HCT116 (cell line): Measurements from ENCODE around the gene ATG16L1. TPM values are rescaled to one million over a fixed set of nuclear protein-coding genes. Genes with fewer than 3 reads are reported as not detected.

Source experiments
- ATAC-seq: fragments of 200-7000 bp; cut with Tn5 transposase; 2 replicates; pipeline ENCODE4 v1.9.1; 2020; ENCODE audit warnings: mild to moderate bottlenecking, moderate library complexity
- BruUV-seq: library from RNA; stranded (reverse); fragments of 400-500 nt; replicated peaks from 2 replicates; lab custom pipeline; 2021; lab: Mats Ljungman, UMichigan
- CTCF ChIA-PET: fragments of 300-600 bp; sonication (Branson Sonifier 250); formaldehyde crosslinking; loops from one replicate; lab custom pipeline; 2021; ENCODE audit warnings: antibody characterized with exemption; lab: Charles Lee
- POLR2A ChIA-PET: fragments of 300-600, 350-600 bp; sonication (Branson Sonifier 250); formaldehyde crosslinking; loops from one replicate; lab custom pipeline; 2021; ENCODE audit warnings: antibody characterized with exemption; lab: Charles Lee
- RAD21 ChIA-PET, 2 experiments: fragments of 300-600 bp; sonication (Branson Sonifier 250); formaldehyde crosslinking; loops; one replicate each; lab custom pipeline; 2023; ENCODE audit warnings: low total read pairs in 2 of 2; ENCODE audit not compliant: uncharacterized antibody in 2 of 2, unreplicated experiment in 2 of 2, low non-redundant PET in 1 of 2; lab: Charles Lee
- DNase-seq: peaks from one replicate; pipeline ENCODE4 v3.0.0-alpha.2; 2010; ENCODE audit warnings: low read depth, low spot score
- H2AFZ ChIP-seq: fragments of 200-600 bp; shearing (Covaris generic), sonication (generic); 2 replicates; pipeline ENCODE4 v1.6.1; 2017; ENCODE audit warnings: low read depth, mixed run types, mixed read lengths, antibody characterized with exemption, low read length; ENCODE audit not compliant: poor library complexity, severe bottlenecking
- H3K27ac ChIP-seq: 2 replicates; pipeline ENCODE4 v1.5.1; 2012; ENCODE audit warnings: low read depth, low read length
- H3K27me3 ChIP-seq: fragments of 200-600 bp; sonication (generic); 2 replicates; pipeline ENCODE4 v1.6.1; 2016; ENCODE audit warnings: mixed run types, low read length, mixed read lengths; ENCODE audit not compliant: insufficient read depth
- H3K36me3 ChIP-seq, 2 experiments: fragments of 200-500 bp in 1 of 2; fragments of 200-600 bp in 1 of 2; sonication (Bioruptor generic) in 1 of 2; sonication (generic) in 1 of 2; 2 replicates each; pipeline versions ENCODE4 v1.5.1 to v1.6.1; 2014 to 2016; ENCODE audit warnings: low read length in 2 of 2, inconsistent platforms in 1 of 2, mixed read lengths in 1 of 2, mixed run types in 1 of 2; ENCODE audit not compliant: insufficient read depth in 2 of 2, control insufficient read depth in 1 of 2
- H3K4me1 ChIP-seq, 2 experiments: fragments of 200-600 bp in 1 of 2; sonication (generic) in 1 of 2; 2 replicates each; pipeline versions ENCODE4 v1.5.1 to v1.6.1; 2012 to 2017; ENCODE audit warnings: low read length in 2 of 2, inconsistent platforms in 1 of 2, mild to moderate bottlenecking in 1 of 2, mixed read lengths in 1 of 2, mixed run types in 1 of 2, moderate library complexity in 1 of 2; ENCODE audit not compliant: insufficient read depth in 2 of 2, control insufficient read depth in 1 of 2
- H3K4me2 ChIP-seq: fragments of 200-600 bp; sonication (generic); 2 replicates; pipeline ENCODE4 v1.6.1; 2017; ENCODE audit warnings: mixed run types, low read length, mixed read lengths
- H3K4me3 ChIP-seq, 2 experiments: fragments of 200-600 bp in 1 of 2; sonication (generic) in 1 of 2; replicated peaks in 1 of 2; 2 replicates each; pipeline ENCODE4 v1.5.1; 2011 to 2016; ENCODE audit warnings: low read length in 2 of 2, control low read depth in 1 of 2, low read depth in 1 of 2, mild to moderate bottlenecking in 1 of 2, mixed read lengths in 1 of 2, mixed run types in 1 of 2
- H3K79me2 ChIP-seq: fragments of 200-600 bp; sonication (generic); 2 replicates; pipeline ENCODE4 v1.6.1; 2017; ENCODE audit warnings: mild to moderate bottlenecking, mixed run types, low read length, moderate library complexity, mixed read lengths; ENCODE audit not compliant: insufficient read depth
- H3K9ac ChIP-seq: fragments of 200-600 bp; sonication (generic); 2 replicates; pipeline ENCODE4 v1.6.1; 2016; ENCODE audit warnings: low read length, mixed read lengths
- H3K9me2 ChIP-seq: fragments of 200-600 bp; sonication (generic), shearing (Covaris generic); 2 replicates; pipeline ENCODE4 v1.6.1; 2017; ENCODE audit warnings: mixed run types, mild to moderate bottlenecking, moderate library complexity; ENCODE audit not compliant: insufficient read depth
- H3K9me3 ChIP-seq, 2 experiments: fragments of 200-500 bp in 1 of 2; fragments of 200-600 bp in 1 of 2; sonication (Bioruptor generic) in 1 of 2; sonication (generic) in 1 of 2; 2 replicates each; pipeline ENCODE4 v1.6.1; 2014 to 2017; ENCODE audit warnings: low read length in 2 of 2, mixed read lengths in 2 of 2, inconsistent platforms in 1 of 2, low read depth in 1 of 2, mild to moderate bottlenecking in 1 of 2, mixed run types in 1 of 2, moderate library complexity in 1 of 2; ENCODE audit not compliant: control insufficient read depth in 1 of 2, insufficient read depth in 1 of 2
- H4K20me1 ChIP-seq: fragments of 200-600 bp; sonication (generic), shearing (Covaris generic); 2 replicates; pipeline ENCODE4 v1.6.1; 2017; ENCODE audit warnings: mixed run types, mild to moderate bottlenecking, moderate library complexity; ENCODE audit not compliant: insufficient read depth
- CBX3 ChIP-seq: IDR thresholded peaks from 2 replicates; pipeline ENCODE4 v1.6.1; 2012; ENCODE audit warnings: low read depth
- EGR1 ChIP-seq: IDR thresholded peaks from 2 replicates; pipeline ENCODE4 v1.6.1; 2012; ENCODE audit warnings: low read depth
- FOSL1 ChIP-seq: IDR thresholded peaks from 2 replicates; pipeline ENCODE4 v1.6.1; 2012; ENCODE audit warnings: low read depth
- JUND ChIP-seq: IDR thresholded peaks from 2 replicates; pipeline ENCODE4 v1.6.1; 2012
- SRF ChIP-seq: IDR thresholded peaks from 2 replicates; pipeline ENCODE4 v1.6.1; 2012; ENCODE audit warnings: low read depth
- TCF7L2 ChIP-seq: IDR thresholded peaks from 2 replicates; pipeline ENCODE4 v1.7.0; 2011; ENCODE audit warnings: borderline replicate concordance, inconsistent platforms; ENCODE audit not compliant: insufficient read depth, insufficient read length; ENCODE audit errors: extremely low read depth
- YY1 ChIP-seq: IDR thresholded peaks from 2 replicates; pipeline ENCODE4 v1.6.1; 2011; ENCODE audit warnings: low read length, low read depth, moderate library complexity, mild to moderate bottlenecking; ENCODE audit not compliant: insufficient replicate concordance; ENCODE audit errors: extremely low read depth
- ZNF274 ChIP-seq: fragments of 200-500 bp; sonication (Bioruptor generic); IDR thresholded peaks from 2 replicates; pipeline ENCODE4 v1.6.1; 2014; ENCODE audit warnings: mild to moderate bottlenecking, low read depth, low read length, inconsistent platforms
- intact Hi-C: fragments of 100-400 bp; cut with micrococcal nuclease; formaldehyde crosslinking; loops from 2 replicates; pipeline ENCODE4 v1.10.0; 2022
- total RNA-seq: library from RNA; stranded (reverse); gene quantifications from one replicate; pipeline ENCODE4 v1.2.1, GENCODE V29; 2021; ENCODE audit not compliant: unreplicated experiment
- TF ChIP-seq, protein P1 (sequence below), 3 experiments: fragments of 200-600 bp in 1 of 3; sonication (generic) in 1 of 3; IDR thresholded peaks in 2 of 3; conservative IDR thresholded peaks in 1 of 3; 2 replicates each; pipeline ENCODE4 v1.5.1; 2012 to 2017; ENCODE audit warnings: low read depth in 2 of 3, low read length in 2 of 3, antibody characterized with exemption in 1 of 3, borderline replicate concordance in 1 of 3, control low read depth in 1 of 3, mild to moderate bottlenecking in 1 of 3, mixed read lengths in 1 of 3, mixed run types in 1 of 3, moderate library complexity in 1 of 3; ENCODE audit not compliant: insufficient read depth in 1 of 3
- TF ChIP-seq, protein P2 (sequence below): IDR thresholded peaks from 2 replicates; pipeline ENCODE4 v1.6.1; 2011; ENCODE audit warnings: mild to moderate bottlenecking, low read length, moderate library complexity; ENCODE audit not compliant: insufficient replicate concordance; ENCODE audit errors: extremely low read depth

Gene ATG16L1
- total RNA-seq, 1 experiment from 2014 or later = 43.4 TPM

GRCh38 chr2:233332125-233332524, 80.7 kb downstream of the ATG16L1 start:
- RAD21 ChIA-PET = no interaction called here

More at GRCh38 chr2:233332125-233332524, 80.7 kb downstream of the ATG16L1 start:
- ChIA-PET CTCF (interaction anchor here (1.1 kb wide), 1 partner anchor 22 kb away, joined by 3 read pairs; no protein-coding TSS in a partner anchor), POLR2A (no interaction called here)
- Histone ChIP-seq H3K4me3 (no peak overlapping the region), H3K9me2 (no peaks in the 10 kb centered on the region), H3K27ac (no peak overlapping the region), H3K79me2 (no peaks in the 10 kb centered on the region), H4K20me1 (no peaks in the 10 kb centered on the region), H3K4me2 (no peak overlapping the region), H3K9ac (no peak overlapping the region), H3K36me3 (no peaks in the 10 kb centered on the region), H3K27me3 (no peaks in the 10 kb centered on the region), H3K9me3 (no peaks in the 10 kb centered on the region), H3K4me1 (peaks cover 0 to 12% of the 10 kb centered on the region in 2 experiments; a peak in 1 of 4 replicates), H2AFZ (no peak overlapping the region)
- intact Hi-C loops = no loop called here
- DNase-seq (no peak), ATAC-seq (no peak)
- TF ChIP-seq TCF7L2 (no peak), YY1 (no peak), SRF (no peak), ZNF274 (no peak), JUND (no peak), CBX3 (no peak), EGR1 (no peak), FOSL1 (no peak)
- TF ChIP-seq, protein P1, sequence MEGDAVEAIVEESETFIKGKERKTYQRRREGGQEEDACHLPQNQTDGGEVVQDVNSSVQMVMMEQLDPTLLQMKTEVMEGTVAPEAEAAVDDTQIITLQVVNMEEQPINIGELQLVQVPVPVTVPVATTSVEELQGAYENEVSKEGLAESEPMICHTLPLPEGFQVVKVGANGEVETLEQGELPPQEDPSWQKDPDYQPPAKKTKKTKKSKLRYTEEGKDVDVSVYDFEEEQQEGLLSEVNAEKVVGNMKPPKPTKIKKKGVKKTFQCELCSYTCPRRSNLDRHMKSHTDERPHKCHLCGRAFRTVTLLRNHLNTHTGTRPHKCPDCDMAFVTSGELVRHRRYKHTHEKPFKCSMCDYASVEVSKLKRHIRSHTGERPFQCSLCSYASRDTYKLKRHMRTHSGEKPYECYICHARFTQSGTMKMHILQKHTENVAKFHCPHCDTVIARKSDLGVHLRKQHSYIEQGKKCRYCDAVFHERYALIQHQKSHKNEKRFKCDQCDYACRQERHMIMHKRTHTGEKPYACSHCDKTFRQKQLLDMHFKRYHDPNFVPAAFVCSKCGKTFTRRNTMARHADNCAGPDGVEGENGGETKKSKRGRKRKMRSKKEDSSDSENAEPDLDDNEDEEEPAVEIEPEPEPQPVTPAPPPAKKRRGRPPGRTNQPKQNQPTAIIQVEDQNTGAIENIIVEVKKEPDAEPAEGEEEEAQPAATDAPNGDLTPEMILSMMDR (IDR thresholded peaks at IDR 0.05 in 2 of 3, conservative IDR thresholded peaks at IDR 0.05 in 1 of 3; ENCODE audit: borderline replicate concordance in 1 of 3, insufficient read depth in 1 of 3, low read depth in 2 of 3, low read length in 2 of 3) = no peak
- TF ChIP-seq, protein P2, sequence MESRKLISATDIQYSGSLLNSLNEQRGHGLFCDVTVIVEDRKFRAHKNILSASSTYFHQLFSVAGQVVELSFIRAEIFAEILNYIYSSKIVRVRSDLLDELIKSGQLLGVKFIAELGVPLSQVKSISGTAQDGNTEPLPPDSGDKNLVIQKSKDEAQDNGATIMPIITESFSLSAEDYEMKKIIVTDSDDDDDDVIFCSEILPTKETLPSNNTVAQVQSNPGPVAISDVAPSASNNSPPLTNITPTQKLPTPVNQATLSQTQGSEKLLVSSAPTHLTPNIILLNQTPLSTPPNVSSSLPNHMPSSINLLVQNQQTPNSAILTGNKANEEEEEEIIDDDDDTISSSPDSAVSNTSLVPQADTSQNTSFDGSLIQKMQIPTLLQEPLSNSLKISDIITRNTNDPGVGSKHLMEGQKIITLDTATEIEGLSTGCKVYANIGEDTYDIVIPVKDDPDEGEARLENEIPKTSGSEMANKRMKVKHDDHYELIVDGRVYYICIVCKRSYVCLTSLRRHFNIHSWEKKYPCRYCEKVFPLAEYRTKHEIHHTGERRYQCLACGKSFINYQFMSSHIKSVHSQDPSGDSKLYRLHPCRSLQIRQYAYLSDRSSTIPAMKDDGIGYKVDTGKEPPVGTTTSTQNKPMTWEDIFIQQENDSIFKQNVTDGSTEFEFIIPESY = no peak
- BruUV-seq = no TSS peak
